ENCODE measurements around the gene TCEAL3.

DNA sequence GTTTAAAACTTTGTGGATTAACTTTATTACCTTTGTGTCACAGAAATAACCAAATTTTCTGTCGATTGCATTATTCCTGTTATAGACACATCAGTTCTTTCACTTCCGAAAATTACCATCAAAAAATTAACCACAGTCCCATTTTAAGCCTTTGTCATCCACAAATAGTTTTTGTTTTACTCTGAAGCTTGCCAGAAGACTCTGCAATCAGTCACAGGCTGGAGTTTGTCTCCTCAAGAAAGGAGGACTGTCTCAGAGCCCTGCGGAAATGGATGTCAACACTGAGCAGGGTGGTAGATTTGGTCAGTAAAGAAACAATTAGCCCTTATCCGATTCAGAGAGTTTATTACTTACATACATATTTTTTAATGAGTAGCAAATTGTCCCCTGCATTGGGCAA lies 42.6 kb upstream of the TCEAL3 start:
- TF ChIP-seq EZH2 (IDR thresholded peaks at IDR 0.05; ENCODE audit: insufficient read depth, low read length), result no peak
- TF ChIP-seq, protein P1, sequence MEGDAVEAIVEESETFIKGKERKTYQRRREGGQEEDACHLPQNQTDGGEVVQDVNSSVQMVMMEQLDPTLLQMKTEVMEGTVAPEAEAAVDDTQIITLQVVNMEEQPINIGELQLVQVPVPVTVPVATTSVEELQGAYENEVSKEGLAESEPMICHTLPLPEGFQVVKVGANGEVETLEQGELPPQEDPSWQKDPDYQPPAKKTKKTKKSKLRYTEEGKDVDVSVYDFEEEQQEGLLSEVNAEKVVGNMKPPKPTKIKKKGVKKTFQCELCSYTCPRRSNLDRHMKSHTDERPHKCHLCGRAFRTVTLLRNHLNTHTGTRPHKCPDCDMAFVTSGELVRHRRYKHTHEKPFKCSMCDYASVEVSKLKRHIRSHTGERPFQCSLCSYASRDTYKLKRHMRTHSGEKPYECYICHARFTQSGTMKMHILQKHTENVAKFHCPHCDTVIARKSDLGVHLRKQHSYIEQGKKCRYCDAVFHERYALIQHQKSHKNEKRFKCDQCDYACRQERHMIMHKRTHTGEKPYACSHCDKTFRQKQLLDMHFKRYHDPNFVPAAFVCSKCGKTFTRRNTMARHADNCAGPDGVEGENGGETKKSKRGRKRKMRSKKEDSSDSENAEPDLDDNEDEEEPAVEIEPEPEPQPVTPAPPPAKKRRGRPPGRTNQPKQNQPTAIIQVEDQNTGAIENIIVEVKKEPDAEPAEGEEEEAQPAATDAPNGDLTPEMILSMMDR (IDR thresholded peaks at IDR 0.05; ENCODE audit: insufficient read depth, low read depth, low read length), result no peak
